Uterus (tissue), 4 donors: ENCODE results near the gene ITSN1. TPM values are rescaled to one million over a fixed set of nuclear protein-coding genes. Genes with fewer than 3 reads are reported as not detected.
A peak's percentile ranks its signal among the peaks of the same experiment; 100 is the strongest.

ENCODE experiments used
- DNase-seq, 2 donors: peaks; one replicate each; pipeline ENCODE4 v3.0.0-alpha.2; 2019 to 2020
- H3K27ac ChIP-seq, 2 donors: fragments of 200-600 bp; sonication (generic); 1 replicate in 1 of 2; 2 replicates in 1 of 2; pipeline ENCODE4 v1.5.1; 2016 to 2018
- H3K27me3 ChIP-seq, 2 donors: fragments of 200-600 bp; sonication (generic); one replicate each; pipeline ENCODE4 v1.5.1; 2018 to 2019; ENCODE audit warnings: control low read depth in 1 of 2
- H3K36me3 ChIP-seq, 2 donors: fragments of 200-600 bp; sonication (generic); one replicate each; pipeline ENCODE4 v1.5.1; 2019; ENCODE audit warnings: control low read depth in 1 of 2
- H3K4me1 ChIP-seq, 2 donors: fragments of 200-600 bp; sonication (generic); one replicate each; pipeline ENCODE4 v1.5.1; 2018 to 2019; ENCODE audit warnings: control low read depth in 1 of 2
- H3K4me3 ChIP-seq, 2 donors: fragments of 200-600 bp; sonication (generic); 1 replicate in 1 of 2; 2 replicates in 1 of 2; pipeline ENCODE4 v1.5.1; 2018 to 2019; ENCODE audit warnings: mild to moderate bottlenecking in 1 of 2
- H3K9me3 ChIP-seq, 2 donors: fragments of 200-600 bp; sonication (generic); one replicate each; pipeline ENCODE4 v1.5.1; 2019; ENCODE audit warnings: control low read depth in 1 of 2
- POLR2A ChIP-seq, 2 donors: fragments of 450-650 bp; IDR thresholded peaks; one replicate each; pipeline ENCODE4 v1.6.1; 2016; ENCODE audit warnings: antibody characterized with exemption in 2 of 2, mild to moderate bottlenecking in 1 of 2, moderate library complexity in 1 of 2
- intact Hi-C: fragments of 100-400 bp; cut with DNase I; formaldehyde crosslinking; loops from one replicate; pipeline ENCODE4 v1.15.1; 2023; ENCODE audit warnings: low total_unique reads
- total RNA-seq, 4 donors: library from RNA; depleted of rRNA in 3 of 4; stranded (reverse); fragments of >200 nt in 3 of 4; gene quantifications; one replicate each; pipeline versions ENCODE4 v1.1.0 to v1.2.4, GENCODE V29; 2014 to 2023
- TF ChIP-seq, protein P1 (sequence below), 4 experiments: fragments of 200-600 bp in 2 of 4; fragments of 450-650 bp in 2 of 4; sonication (generic) in 2 of 4; IDR thresholded peaks; one replicate each; pipeline ENCODE4 v1.5.1; 2016 to 2019; ENCODE audit warnings: antibody characterized with exemption in 4 of 4, mild to moderate bottlenecking in 2 of 4, moderate library complexity in 1 of 4
- donor health status: DM: yes; HTN: yes; CAD: no.

ITSN1 gene
- total RNA-seq, 4 donors from 2014 or later, result 21.8 to 77.4 (median 48.1) TPM

- no peak for DNase-seq
- H3K36me3 ChIP-seq, result no peaks in the 10 kb centered on the region
- peaks cover 0 to 5% of the 10 kb centered on the region in 2 donors for H3K4me1 ChIP-seq
- no peak overlapping the region for H3K27ac ChIP-seq
- H3K9me3 ChIP-seq, result no peaks in the 10 kb centered on the region
- no peaks in the 10 kb centered on the region for H3K27me3 ChIP-seq
- intact Hi-C loops, result no loop called here
- TF ChIP-seq, protein P1, sequence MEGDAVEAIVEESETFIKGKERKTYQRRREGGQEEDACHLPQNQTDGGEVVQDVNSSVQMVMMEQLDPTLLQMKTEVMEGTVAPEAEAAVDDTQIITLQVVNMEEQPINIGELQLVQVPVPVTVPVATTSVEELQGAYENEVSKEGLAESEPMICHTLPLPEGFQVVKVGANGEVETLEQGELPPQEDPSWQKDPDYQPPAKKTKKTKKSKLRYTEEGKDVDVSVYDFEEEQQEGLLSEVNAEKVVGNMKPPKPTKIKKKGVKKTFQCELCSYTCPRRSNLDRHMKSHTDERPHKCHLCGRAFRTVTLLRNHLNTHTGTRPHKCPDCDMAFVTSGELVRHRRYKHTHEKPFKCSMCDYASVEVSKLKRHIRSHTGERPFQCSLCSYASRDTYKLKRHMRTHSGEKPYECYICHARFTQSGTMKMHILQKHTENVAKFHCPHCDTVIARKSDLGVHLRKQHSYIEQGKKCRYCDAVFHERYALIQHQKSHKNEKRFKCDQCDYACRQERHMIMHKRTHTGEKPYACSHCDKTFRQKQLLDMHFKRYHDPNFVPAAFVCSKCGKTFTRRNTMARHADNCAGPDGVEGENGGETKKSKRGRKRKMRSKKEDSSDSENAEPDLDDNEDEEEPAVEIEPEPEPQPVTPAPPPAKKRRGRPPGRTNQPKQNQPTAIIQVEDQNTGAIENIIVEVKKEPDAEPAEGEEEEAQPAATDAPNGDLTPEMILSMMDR (IDR thresholded peaks at IDR 0.05), result no peak
- TF ChIP-seq POLR2A (IDR thresholded peaks at IDR 0.05), result no peak
- no peak overlapping the region for H3K4me3 ChIP-seq
Measured at GRCh38 chr21:33677450-33677849, 35.1 kb downstream of the ITSN1 start.

GRCh38 chr21:33680870-33681269, 38.6 kb downstream of the ITSN1 start:
- DNase-seq, result no peak
- intact Hi-C loops, result no loop called here
- Histone ChIP-seq H3K9me3 (no peaks in the 10 kb centered on the region), H3K27ac (no peak overlapping the region), H3K27me3 (no peaks in the 10 kb centered on the region), H3K36me3 (no peaks in the 10 kb centered on the region), H3K4me3 (no peak overlapping the region), H3K4me1 (peaks cover 5 to 20% of the 10 kb centered on the region in 2 donors)
- TF ChIP-seq POLR2A (IDR thresholded peaks at IDR 0.05), result no peak
- TF ChIP-seq, protein P1 (IDR thresholded peaks at IDR 0.05), result no peak

DNA sequence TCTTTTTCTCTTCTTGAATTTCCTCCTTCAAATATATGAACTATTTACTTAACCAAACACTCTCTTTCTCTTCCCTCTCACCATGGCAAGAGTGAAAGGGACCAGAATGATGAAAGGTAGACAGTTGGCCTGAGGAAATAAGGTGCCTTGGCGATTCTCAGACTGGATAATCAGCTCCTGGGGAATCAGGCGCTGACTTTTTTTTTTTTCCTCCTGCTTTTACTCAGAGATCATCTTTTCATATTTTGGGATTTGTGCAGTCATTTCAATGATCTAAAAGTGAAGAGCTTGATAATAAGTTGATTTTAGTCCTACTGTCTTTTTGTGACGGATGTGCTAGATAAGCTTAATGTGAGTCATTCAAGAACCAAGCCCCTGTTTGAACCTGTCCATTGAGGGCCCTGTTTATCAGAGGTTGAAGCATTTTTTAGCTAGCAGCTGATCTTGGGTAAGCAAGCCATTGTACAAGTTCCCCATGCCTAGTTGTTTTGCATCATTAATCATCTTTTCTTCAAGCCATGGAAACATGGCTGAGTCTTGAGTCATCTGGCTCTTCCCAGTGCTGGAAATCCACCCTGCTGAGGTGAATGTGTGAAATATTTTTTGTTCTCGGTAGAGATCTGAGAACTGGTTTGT, 40.8 kb downstream of the ITSN1 start:
- no peaks in the 10 kb centered on the region for H3K9me3 ChIP-seq
- intact Hi-C loops, result no loop called here
- H3K27me3 ChIP-seq, result no peaks in the 10 kb centered on the region
- peaks cover 9 to 26% of the 10 kb centered on the region in 2 donors for H3K4me1 ChIP-seq
- H3K27ac ChIP-seq, result peak overlapping the region; percentile 25 to 70
- TF ChIP-seq, protein P1 (IDR thresholded peaks at IDR 0.05), result no peak
- TF ChIP-seq POLR2A (IDR thresholded peaks at IDR 0.05), result no peak
- H3K36me3 ChIP-seq, result no peaks in the 10 kb centered on the region
- H3K4me3 ChIP-seq, result no peak overlapping the region
- no peak for DNase-seq

DNA sequence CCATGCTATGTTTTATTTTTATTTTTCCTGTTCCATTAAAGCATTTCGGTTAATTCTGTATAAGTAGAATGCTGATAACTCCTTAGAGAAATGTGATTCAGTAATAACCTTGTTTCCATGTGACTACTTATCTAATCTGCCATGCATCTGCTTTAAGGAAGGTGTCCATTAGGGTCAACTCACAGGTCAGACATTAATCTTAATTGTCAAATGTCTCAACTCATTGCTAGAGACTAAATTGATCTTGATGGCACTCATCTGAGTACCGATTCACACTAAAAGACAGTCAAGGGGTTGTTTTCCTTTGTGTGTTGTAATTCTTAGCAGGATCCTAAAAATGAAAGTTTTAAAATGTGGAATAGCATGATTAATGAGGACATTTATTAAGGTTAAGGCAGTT, 41.8 kb downstream of the ITSN1 start:
- no peak for TF ChIP-seq POLR2A (IDR thresholded peaks at IDR 0.05)
- TF ChIP-seq, protein P1 (IDR thresholded peaks at IDR 0.05), result no peak
- peaks cover 9 to 26% of the 10 kb centered on the region in 2 donors for H3K4me1 ChIP-seq

DNA sequence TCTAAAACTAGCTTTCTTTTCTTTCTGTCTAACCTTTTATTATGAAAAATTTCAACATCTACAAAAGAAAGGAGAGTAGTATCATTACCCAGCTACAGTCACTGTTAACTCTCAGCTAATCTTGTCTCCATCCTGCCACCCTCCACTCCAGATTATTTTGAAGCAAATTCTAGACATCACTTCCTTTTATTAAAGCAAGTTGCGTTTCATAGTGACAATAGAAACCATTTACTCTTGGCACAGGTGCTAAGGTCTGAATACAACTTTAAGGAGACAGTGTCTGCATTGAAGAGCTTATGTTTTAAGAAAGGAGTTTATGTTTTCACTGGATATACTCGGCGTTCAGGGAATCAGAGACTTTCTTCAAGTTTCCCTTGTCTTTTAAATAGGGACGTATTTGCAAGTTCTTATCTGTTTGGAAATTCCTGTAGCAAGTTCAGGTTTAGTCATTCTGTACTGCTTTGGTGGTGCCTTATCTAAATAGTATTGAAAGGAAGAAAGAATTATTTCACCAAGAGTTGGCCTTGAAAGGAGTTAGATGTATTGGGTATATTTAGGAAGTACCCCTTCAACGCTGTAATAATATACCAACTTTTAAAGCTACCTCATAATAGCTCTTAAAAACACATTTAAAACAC, 42.7 kb downstream of the ITSN1 start:
- Histone ChIP-seq H3K4me1 (peaks cover 9 to 26% of the 10 kb centered on the region in 2 donors), H3K4me3 (no peak overlapping the region), H3K27ac (peak overlapping the region; percentile 31 to 70), H3K36me3 (no peaks in the 10 kb centered on the region), H3K9me3 (no peaks in the 10 kb centered on the region), H3K27me3 (no peaks in the 10 kb centered on the region)
- intact Hi-C loops, result no loop called here
- DNase-seq, result no peak
- no peak for TF ChIP-seq POLR2A (IDR thresholded peaks at IDR 0.05)
- TF ChIP-seq, protein P1 (IDR thresholded peaks at IDR 0.05), result no peak

More for the DNA sequence above, 41.8 kb downstream of the ITSN1 start:
- H3K27ac ChIP-seq, result peak overlapping the region; percentile 16 to 70
- H3K4me3 ChIP-seq, result no peak overlapping the region
- no peaks in the 10 kb centered on the region for H3K27me3 ChIP-seq
- H3K9me3 ChIP-seq, result no peaks in the 10 kb centered on the region
- H3K36me3 ChIP-seq, result no peaks in the 10 kb centered on the region
- no peak for DNase-seq
- intact Hi-C loops, result no loop called here
